Type B pancreatic cell (in vitro differentiated cells): ENCODE data around the gene CHD9NB. TPM values are rescaled to one million over a fixed set of nuclear protein-coding genes. Genes with fewer than 3 reads are reported as not detected.

Source experiments
- DNase-seq: peaks from one replicate; pipeline ENCODE4 v3.0.0; 2021; ENCODE audit warnings: mixed read lengths; ENCODE audit not compliant: unreplicated experiment; ENCODE audit errors: extremely low spot score
- H3K27ac Mint-ChIP-seq: 2 replicates; pipeline ENCODE4 v1.8.0; 2021; ENCODE audit warnings: mild to moderate bottlenecking, mixed read lengths
- H3K27me3 Mint-ChIP-seq: 2 replicates; pipeline ENCODE4 v1.8.0; 2021; ENCODE audit warnings: mixed read lengths
- H3K36me3 Mint-ChIP-seq: 2 replicates; pipeline ENCODE4 v1.8.0; 2021; ENCODE audit warnings: mixed read lengths
- H3K4me1 Mint-ChIP-seq: one replicate; pipeline ENCODE4 v1.8.0; 2021; ENCODE audit warnings: mixed read lengths; ENCODE audit not compliant: unreplicated experiment
- H3K4me3 Mint-ChIP-seq: 2 replicates; pipeline ENCODE4 v1.8.0; 2021; ENCODE audit warnings: mild to moderate bottlenecking, mixed read lengths
- H3K9me3 Mint-ChIP-seq: 2 replicates; pipeline ENCODE4 v1.8.0; 2021; ENCODE audit warnings: mixed read lengths
- CTCF ChIP-seq: fragments of 200-600 bp; sonication (generic); conservative IDR thresholded peaks from 2 replicates; pipeline ENCODE4 v1.5.0; 2021; ENCODE audit warnings: antibody characterized with exemption, mild to moderate bottlenecking
- total RNA-seq: library from RNA; stranded (reverse); gene quantifications from 2 replicates; pipeline ENCODE4 v1.2.1, GENCODE V29; 2021; ENCODE audit warnings: low replicate concordance

CHD9NB gene
- total RNA-seq, 1 donor from 2014 or later: 4.4 TPM

GRCh38 chr16:53067675-53068074 lies 15.0 kb upstream of the CHD9NB start:
- Mint-ChIP-seq H3K36me3 (peaks cover 12% of the 10 kb centered on the region), H3K27ac (no peak overlapping the region), H3K9me3 (no peaks in the 10 kb centered on the region), H3K4me3 (no peak overlapping the region), H3K4me1 (peaks cover 16% of the 10 kb centered on the region), H3K27me3 (no peaks in the 10 kb centered on the region)
- no peak for DNase-seq
- no peak for TF ChIP-seq CTCF

- no peak overlapping the region for H3K27ac Mint-ChIP-seq
- H3K4me3 Mint-ChIP-seq: no peak overlapping the region
- peaks cover 12% of the 10 kb centered on the region for H3K36me3 Mint-ChIP-seq
- H3K27me3 Mint-ChIP-seq: no peaks in the 10 kb centered on the region
- peaks cover 15% of the 10 kb centered on the region for H3K4me1 Mint-ChIP-seq
- no peak for DNase-seq
- H3K9me3 Mint-ChIP-seq: no peaks in the 10 kb centered on the region
- TF ChIP-seq CTCF: no peak
These were observed 12.9 kb upstream of the CHD9NB start for GRCh38 chr16:53065461-53066061.

- H3K9me3 Mint-ChIP-seq: no peaks in the 10 kb centered on the region
- H3K4me3 Mint-ChIP-seq: no peak overlapping the region
- no peak for DNase-seq
- no peaks in the 10 kb centered on the region for H3K27me3 Mint-ChIP-seq
- H3K36me3 Mint-ChIP-seq: peaks cover 8% of the 10 kb centered on the region
- H3K27ac Mint-ChIP-seq: no peak overlapping the region
- TF ChIP-seq CTCF: no peak
- peaks cover 15% of the 10 kb centered on the region for H3K4me1 Mint-ChIP-seq
These were observed 11.4 kb upstream of the CHD9NB start for GRCh38 chr16:53064081-53064578.

GRCh38 chr16:53061701-53062159 lies 9.0 kb upstream of the CHD9NB start:
- H3K9me3 Mint-ChIP-seq: no peaks in the 10 kb centered on the region
- no peak for DNase-seq
- H3K4me3 Mint-ChIP-seq: no peak overlapping the region
- peaks cover 9% of the 10 kb centered on the region for H3K36me3 Mint-ChIP-seq
- no peaks in the 10 kb centered on the region for H3K27me3 Mint-ChIP-seq
- TF ChIP-seq CTCF: no peak
- no peak overlapping the region for H3K27ac Mint-ChIP-seq
- peaks cover 19% of the 10 kb centered on the region for H3K4me1 Mint-ChIP-seq

GRCh38 chr16:53061256-53061655 lies 8.6 kb upstream of the CHD9NB start:
- H3K4me3 Mint-ChIP-seq: no peak overlapping the region
- DNase-seq: no peak
- H3K36me3 Mint-ChIP-seq: peaks cover 9% of the 10 kb centered on the region
- H3K9me3 Mint-ChIP-seq: no peaks in the 10 kb centered on the region
- H3K4me1 Mint-ChIP-seq: peaks cover 24% of the 10 kb centered on the region
- H3K27ac Mint-ChIP-seq: no peak overlapping the region
- no peaks in the 10 kb centered on the region for H3K27me3 Mint-ChIP-seq
- TF ChIP-seq CTCF: no peak
